K562 (cell line): Measurements from ENCODE around the gene UTP4. TPM values are rescaled to one million over a fixed set of nuclear protein-coding genes. Genes with fewer than 3 reads are reported as not detected.
A peak's percentile ranks its signal among the peaks of the same experiment; 100 is the strongest.

ENCODE experiments used
- ATAC-seq: fragments of 200-7000 bp; cut with Tn5 transposase; 3 replicates; pipeline ENCODE4 v1.9.1; 2020; ENCODE audit warnings: moderate library complexity
- BruUV-seq: library from RNA; stranded (reverse); fragments of 400-500 nt; replicated peaks from 2 replicates; lab custom pipeline; 2021; lab: Mats Ljungman, UMichigan
- CTCF ChIA-PET: fragments of 300-600 bp; formaldehyde crosslinking; extraction: SDS; loops from one replicate; lab custom pipeline; 2021; ENCODE audit warnings: low intra/inter-chr PET ratio; lab: Yijun Ruan, JAX
- POLR2A ChIA-PET: fragments of 300-600, 350-650 bp; sonication (Branson Sonifier 250); formaldehyde crosslinking; extraction: SDS; loops from one replicate; lab custom pipeline; 2021; ENCODE audit warnings: antibody characterized with exemption, inconsistent platforms; lab: Yijun Ruan, JAX
- DNase-seq, 4 experiments: peaks; one replicate each; pipeline versions ENCODE4 v3.0.0 to v3.0.0-alpha.2; 2011 to 2018; ENCODE audit warnings: low spot score in 3 of 4, mixed read lengths in 3 of 4; ENCODE audit errors: extremely low read depth in 1 of 4
- FAIRE-seq: peaks from 2 replicates; lab custom pipeline; 2011; peaks lifted over from hg19 to GRCh38; lab: Jason Lieb, UNC
- H2AFZ ChIP-seq: 2 replicates; pipeline ENCODE4 v1.6.0; 2011; ENCODE audit warnings: low read depth, low read length, control low read depth, inconsistent platforms
- H3K27ac ChIP-seq: fragments of 200-600 bp; 3 replicates; pipeline ENCODE4 v1.8.0; 2011; ENCODE audit warnings: low read depth, mild to moderate bottlenecking, control low read depth, inconsistent platforms, low read length, moderate library complexity, mixed read lengths; ENCODE audit errors: extremely low read depth
- H3K27me3 ChIP-seq, 2 experiments: fragments of 300-600 bp in 1 of 2; 2 replicates in 1 of 2; 3 replicates in 1 of 2; pipeline versions ENCODE4 v1.6.0 to v1.8.0; 2011; ENCODE audit warnings: inconsistent platforms in 2 of 2, low read length in 2 of 2, mild to moderate bottlenecking in 1 of 2, mixed read lengths in 1 of 2, moderate library complexity in 1 of 2; ENCODE audit not compliant: control insufficient read depth in 2 of 2, insufficient read depth in 2 of 2
- H3K36me3 ChIP-seq: fragments of 300-600 bp; 3 replicates; pipeline ENCODE4 v1.8.0; 2011; ENCODE audit warnings: mild to moderate bottlenecking, low read length, inconsistent platforms; ENCODE audit not compliant: control insufficient read depth, insufficient read depth
- H3K4me1 ChIP-seq, 2 experiments: fragments of 200-600 bp in 1 of 2; replicated peaks in 1 of 2; 2 replicates in 1 of 2; 3 replicates in 1 of 2; pipeline versions ENCODE4 v1.5.1 to v1.8.0; 2011; ENCODE audit warnings: inconsistent platforms in 2 of 2, low read length in 2 of 2, mild to moderate bottlenecking in 1 of 2, mixed read lengths in 1 of 2, moderate library complexity in 1 of 2; ENCODE audit not compliant: control insufficient read depth in 2 of 2, insufficient read depth in 2 of 2
- H3K4me2 ChIP-seq: 2 replicates; pipeline ENCODE4 v1.6.1; 2011; ENCODE audit warnings: low read length, control low read depth, inconsistent platforms, mixed read lengths; ENCODE audit not compliant: insufficient read depth
- H3K4me3 ChIP-seq: fragments of 200-600 bp; sonication (generic), shearing (Covaris generic); 2 replicates; pipeline ENCODE4 v1.5.1; 2016; ENCODE audit warnings: control low read depth, inconsistent platforms
- H3K79me2 ChIP-seq: fragments of 200-600 bp; 3 replicates; pipeline ENCODE4 v1.8.0; 2011; ENCODE audit warnings: low read length, inconsistent platforms; ENCODE audit not compliant: control insufficient read depth, insufficient read depth
- H3K9ac ChIP-seq, 2 experiments: 2 replicates each; pipeline versions ENCODE4 v1.6.0 to v1.6.1; 2011; ENCODE audit warnings: low read depth in 2 of 2, low read length in 2 of 2, control low read depth in 1 of 2, inconsistent platforms in 1 of 2, mild to moderate bottlenecking in 1 of 2, mixed read lengths in 1 of 2; ENCODE audit not compliant: insufficient read depth in 1 of 2
- H3K9me1 ChIP-seq: one replicate; pipeline ENCODE4 v1.6.0; 2011; ENCODE audit warnings: inconsistent platforms, mild to moderate bottlenecking, low read length, moderate library complexity; ENCODE audit not compliant: control insufficient read depth, insufficient read depth
- H3K9me3 ChIP-seq: replicated peaks from 2 replicates; pipeline ENCODE4 v1.5.1; 2011; ENCODE audit warnings: low read depth, low read length, inconsistent platforms; ENCODE audit not compliant: control insufficient read depth, insufficient read depth
- H4K20me1 ChIP-seq: replicated peaks from 2 replicates; pipeline ENCODE4 v1.6.1; 2011; ENCODE audit warnings: low read length, inconsistent platforms, mixed read lengths; ENCODE audit not compliant: control insufficient read depth, insufficient read depth
- ARID1B ChIP-seq: fragments of 450-650 bp; IDR thresholded peaks from 2 replicates; pipeline ENCODE4 v1.6.1; 2016; ENCODE audit warnings: antibody characterized with exemption, mild to moderate bottlenecking, inconsistent platforms
- C11orf30 ChIP-seq: fragments of 450-650 bp; IDR thresholded peaks from 2 replicates; pipeline ENCODE4 v1.6.1; 2016; ENCODE audit warnings: low read depth, mild to moderate bottlenecking
- MAFG ChIP-seq: fragments of 450-650 bp; conservative IDR thresholded peaks from 2 replicates; pipeline ENCODE4 v1.6.1; 2016; ENCODE audit warnings: missing genetic modification characterization, missing compliant biosample characterization
- RBFOX2 ChIP-seq: fragments of 200-400 bp; formaldehyde crosslinking; IDR thresholded peaks from 2 replicates; pipeline ENCODE4 v1.6.1; 2017; ENCODE audit warnings: low read depth, mild to moderate bottlenecking, low read length, moderate library complexity
- SMARCA4 ChIP-seq: fragments of 450-650 bp; IDR thresholded peaks from 2 replicates; pipeline ENCODE4 v1.6.1; 2016
- U2AF2 ChIP-seq: fragments of 200-400 bp; formaldehyde crosslinking; optimal IDR thresholded peaks from 2 replicates; pipeline ENCODE3; 2017; ENCODE audit warnings: low read depth, mild to moderate bottlenecking, low read length
- ZFX ChIP-seq: sonication (generic); formaldehyde crosslinking; IDR thresholded peaks from 2 replicates; pipeline ENCODE4 v1.8.0; 2022; ENCODE audit warnings: mild to moderate bottlenecking, missing genetic modification reagents, moderate library complexity
- ZNF316 ChIP-seq: fragments of 450-650 bp; IDR thresholded peaks from 2 replicates; pipeline ENCODE4 v1.6.1; 2016
- ZNF384 ChIP-seq: IDR thresholded peaks from 2 replicates; pipeline ENCODE4 v1.6.1; 2012; ENCODE audit warnings: low read depth, low read length, improper control_type of control experiment
- WGBS: fragments of 100-300 bp; shearing (Covaris generic); methylation state at CpG from one replicate; pipeline ENCODE4 v1.1.6; 2016; ENCODE audit warnings: low coverage, mixed read lengths; ENCODE audit not compliant: insufficient coverage; ENCODE audit errors: missing lambda C conversion rate; 5-methylcytosine and 5-hydroxymethylcytosine counted together
- in situ Hi-C: fragments of 300-500 bp; cut with MboI; formaldehyde crosslinking; loops from 4 replicates; pipeline ENCODE4 v1.15.0; 2018; ENCODE audit warnings: inconsistent platforms, mixed read lengths
- intact Hi-C: fragments of 100-400 bp; cut with micrococcal nuclease; formaldehyde crosslinking; loops from 2 replicates; pipeline ENCODE4 v1.14.2; 2022
- polyA plus RNA-seq, 8 experiments: library from polyadenylated mRNA; depleted of rRNA in 4 of 8; stranded (reverse) in 5 of 8; unstranded in 3 of 8; fragments of >200 nt; fragmentation: Nextera tagmentation in 2 of 8; fragmentation: Illumina TruSeq in 1 of 8; extraction: Ambion mirVana in 2 of 8; extraction: Trizol in 1 of 8; gene quantifications; 2 replicates each; pipeline versions ENCODE4 v1.2.1 to v1.2.3, GENCODE V29; 2011 to 2014; ENCODE audit warnings: inconsistent platforms in 1 of 8, missing spikeins in 1 of 8
- total RNA-seq, 7 experiments: library from RNA; depleted of rRNA in 6 of 7; stranded (reverse); fragments of >200 nt in 6 of 7; fragmentation: Illumina TruSeq in 2 of 7; extraction: Trizol in 2 of 7; gene quantifications; 2 replicates each; pipeline versions ENCODE4 v1.2.1 to v1.2.3, GENCODE V29; 2011 to 2021; ENCODE audit warnings: low replicate concordance in 1 of 7

The UTP4 gene
- total and polyA plus RNA-seq, 9 of the 15 experiments (the other 6 are each of a cell fraction or from before 2014, with no cell fraction given): 46.1 to 203 (median 145) TPM

GRCh38 chr16:69133373-69133954 is 1.0 kb downstream of the UTP4 start:
- Histone ChIP-seq H3K4me3 (peak overlapping the region; percentile 84), H3K36me3 (peaks cover 74% of the 10 kb centered on the region), H3K9me1 (no peaks in the 10 kb centered on the region), H3K9ac (peak overlapping the region; percentile 96 to 99), H3K27ac (peak overlapping the region; percentile 94), H3K27me3 (no peaks in the 10 kb centered on the region), H2AFZ (no peak overlapping the region), H3K4me2 (peak overlapping the region; percentile 94), H4K20me1 (no peaks in the 10 kb centered on the region; the same call in 1 of the 2 replicates), H3K4me1 (peaks cover 9 to 17% of the 10 kb centered on the region in 2 experiments; a peak in 3 of 5 replicates), H3K79me2 (peaks cover 94% of the 10 kb centered on the region), H3K9me3 (no peaks in the 10 kb centered on the region)
- no peak for FAIRE-seq
- intact Hi-C loops: no loop called here
- ChIA-PET CTCF (interaction anchor here (0.6 kb wide), 1 partner anchor 178 kb away, joined by 5 read pairs; no protein-coding TSS in a partner anchor), POLR2A (interaction anchor here (0.6 to 1.1 kb wide), 7 partner anchors 9 to 454 kb away, joined by 3 to 5 read pairs (median 3); no protein-coding TSS in a partner anchor)
- 1% methylated on average over 5 of the region's 5 CpGs for WGBS
- TF ChIP-seq U2AF2: no peak
- no peak for TF ChIP-seq ZNF384
- no peak for TF ChIP-seq ZFX (CRISPR knock-in tag)
- peak; percentile 53; the same call in 1 of the 2 replicates for TF ChIP-seq ZNF316
- 0 out of 2 replicates have a peak, but pooled peaks have one; percentile 13 for TF ChIP-seq SMARCA4
- peak; percentile 26; the same call in 1 of the 2 replicates for TF ChIP-seq ARID1B
- 0 out of 2 replicates have a peak, but pooled peaks have one; percentile 9 for TF ChIP-seq MAFG
- TF ChIP-seq RBFOX2: 0 out of 2 replicates have a peak, but pooled peaks have one; percentile 2
- peak; percentile 33; the same call in 1 of the 2 replicates for TF ChIP-seq C11orf30
- ATAC-seq: no peak
- in situ Hi-C loops: no loop called here
- BruUV-seq: no TSS peak
- DNase-seq: peak in 1 of 4 experiments; percentile 23
